Measurements from ENCODE around the gene KCNT2.
"Not testable (repeated sequence)": the region's sequence is repeated elsewhere in the genome, so short reads cannot be mapped to it uniquely, and the experiment has no call there.

KCNT2 gene

DNA sequence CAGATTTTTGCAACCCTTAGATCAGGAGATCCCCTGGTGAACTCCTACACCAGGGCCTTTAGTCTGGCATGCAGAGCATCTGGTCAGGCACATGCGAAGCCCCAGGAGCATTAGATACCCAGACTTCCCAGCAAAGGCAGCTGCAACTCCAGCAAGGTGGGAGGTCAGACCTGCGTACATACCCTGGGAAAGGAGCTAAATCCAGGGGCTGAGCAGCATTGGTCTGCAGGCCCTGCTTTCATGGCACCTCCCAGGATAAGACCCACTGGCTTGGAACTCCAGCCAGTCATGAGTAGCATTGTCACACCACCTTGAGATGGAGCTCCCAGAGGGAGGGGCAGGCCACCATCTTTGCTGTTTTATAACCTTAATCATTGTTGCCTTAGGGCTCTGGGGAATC lies 92.3 kb downstream of the KCNT2 start:
- no peak for DNase-seq (ENCODE audit: low spot score)

DNA sequence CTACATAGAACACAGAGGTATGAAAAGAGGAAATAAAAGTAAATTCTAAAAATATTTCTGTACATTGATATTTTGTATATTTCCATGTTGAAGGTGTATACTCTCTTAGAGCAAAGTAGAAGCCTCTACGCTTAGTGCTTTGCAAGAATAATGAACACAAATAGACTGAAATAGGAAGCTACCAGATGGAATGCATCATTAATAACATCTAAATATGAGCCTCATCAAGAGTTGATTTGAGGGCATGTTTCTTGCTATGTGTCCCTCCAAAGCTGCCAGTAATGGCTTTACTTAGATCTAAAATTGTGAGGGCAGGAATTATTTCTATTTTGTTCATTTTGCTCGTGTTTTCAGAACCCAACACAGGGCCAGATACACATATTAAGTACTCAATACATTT lies 94.4 kb downstream of the KCNT2 start:
- DNase-seq (ENCODE audit: low spot score): no peak

DNA sequence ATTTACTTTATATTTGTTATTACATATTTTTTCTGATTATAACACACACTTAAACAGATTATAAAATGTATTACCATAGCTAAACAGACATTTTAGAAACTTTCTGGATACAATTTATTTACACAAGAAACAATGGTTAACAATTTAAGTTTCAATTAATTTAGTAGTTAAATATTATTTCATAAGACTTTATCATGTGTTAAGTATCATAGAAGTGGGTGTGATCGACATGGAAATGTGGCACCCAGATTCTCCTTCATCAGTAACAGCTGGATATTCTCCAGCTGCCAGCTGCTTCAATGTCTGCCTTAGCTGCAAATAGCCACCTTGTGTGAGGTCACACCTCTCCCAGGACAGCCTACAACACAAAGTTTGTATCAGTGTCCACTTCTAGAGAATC lies 97.8 kb downstream of the KCNT2 start:
- no peak for DNase-seq (ENCODE audit: low spot score)

DNA sequence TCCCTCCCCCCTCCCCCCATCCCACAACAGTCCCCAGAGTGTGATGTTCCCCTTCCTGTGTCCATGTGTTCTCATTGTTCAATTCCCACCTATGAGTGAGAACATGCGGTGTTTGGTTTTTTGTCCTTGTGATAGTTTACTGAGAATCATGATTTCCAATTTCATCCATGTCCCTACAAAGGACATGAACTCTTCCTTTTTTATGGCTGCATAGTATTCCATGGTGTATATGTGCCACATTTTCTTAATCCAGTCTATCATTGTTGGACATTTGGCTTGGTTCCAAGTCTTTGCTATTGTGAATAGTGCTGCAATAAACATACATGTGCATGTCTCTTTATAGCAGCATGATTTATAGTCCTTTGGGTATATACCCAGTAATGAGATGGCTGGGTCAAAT lies 104.0 kb downstream of the KCNT2 start:
- DNase-seq (ENCODE audit: low spot score): not testable (repeated sequence)

DNA sequence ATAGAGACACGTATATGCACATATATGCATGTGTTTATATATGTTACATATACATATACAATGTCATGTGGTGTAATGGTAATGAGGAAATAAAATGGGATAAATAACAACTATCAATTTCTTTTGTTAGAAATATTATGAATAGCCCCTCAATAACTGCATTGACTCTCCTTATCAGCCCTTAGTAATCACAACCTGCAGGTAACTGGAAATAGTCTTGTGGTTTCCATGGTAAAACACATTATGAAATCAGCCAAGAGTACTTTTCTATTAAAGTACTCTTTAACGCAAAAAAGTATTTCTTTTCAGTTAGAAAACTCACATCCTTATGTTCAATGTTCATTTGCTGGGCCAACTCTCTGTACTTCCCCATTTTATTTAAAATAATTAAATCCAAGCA lies 105.8 kb downstream of the KCNT2 start:
- DNase-seq (ENCODE audit: low spot score): no peak

DNA sequence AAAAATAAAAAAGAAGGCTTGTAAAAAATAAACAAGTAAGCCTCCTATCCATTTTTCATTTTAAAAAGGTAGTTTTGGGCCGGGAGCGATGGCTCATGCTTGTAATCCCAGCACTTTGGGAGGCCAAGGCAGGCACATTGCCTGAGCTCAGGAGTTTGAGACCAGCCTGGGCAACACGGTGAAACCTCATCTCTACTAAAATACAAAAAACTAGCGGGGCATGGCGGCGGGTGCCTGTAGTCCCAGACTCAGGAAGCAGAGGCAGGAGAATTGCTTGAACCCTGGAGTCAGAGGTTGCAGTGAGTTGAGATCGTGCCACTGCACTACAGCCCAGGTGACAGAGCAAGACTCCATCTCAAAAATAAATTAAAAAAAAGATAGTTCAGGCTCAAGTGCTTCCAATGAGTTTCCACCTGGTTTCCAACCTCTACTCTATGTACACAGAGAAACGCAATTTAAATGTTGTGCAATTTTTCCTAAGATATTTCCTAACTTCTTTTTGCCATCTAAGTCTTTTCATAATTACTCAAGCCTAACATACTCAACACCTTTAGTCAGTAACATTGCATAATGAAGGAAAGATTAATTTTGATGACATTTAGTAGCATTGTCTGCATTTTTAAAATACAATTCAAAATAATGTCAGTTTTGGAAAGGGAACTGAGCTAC lies 106.3 kb downstream of the KCNT2 start:
- no peak for DNase-seq (ENCODE audit: low spot score)

DNA sequence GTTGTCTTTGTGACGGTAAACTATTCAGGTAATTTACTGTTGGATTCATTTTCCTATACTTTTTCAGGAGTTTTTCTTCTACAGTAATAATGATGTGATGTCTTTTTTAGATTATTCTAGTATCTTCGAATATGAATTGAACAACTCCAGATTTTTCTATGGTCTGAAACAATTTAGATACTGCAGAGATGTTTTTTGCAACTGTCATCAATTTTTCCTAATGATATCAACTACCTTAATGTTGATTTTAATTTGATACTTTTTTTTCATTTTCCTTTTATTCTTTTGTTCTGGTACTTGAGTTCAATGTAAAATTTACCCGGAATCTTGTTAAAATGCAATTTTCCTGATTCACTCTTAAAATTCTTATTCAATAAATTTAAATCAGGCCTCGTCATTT lies 110.4 kb downstream of the KCNT2 start:
- no peak for DNase-seq (ENCODE audit: low spot score)

DNA sequence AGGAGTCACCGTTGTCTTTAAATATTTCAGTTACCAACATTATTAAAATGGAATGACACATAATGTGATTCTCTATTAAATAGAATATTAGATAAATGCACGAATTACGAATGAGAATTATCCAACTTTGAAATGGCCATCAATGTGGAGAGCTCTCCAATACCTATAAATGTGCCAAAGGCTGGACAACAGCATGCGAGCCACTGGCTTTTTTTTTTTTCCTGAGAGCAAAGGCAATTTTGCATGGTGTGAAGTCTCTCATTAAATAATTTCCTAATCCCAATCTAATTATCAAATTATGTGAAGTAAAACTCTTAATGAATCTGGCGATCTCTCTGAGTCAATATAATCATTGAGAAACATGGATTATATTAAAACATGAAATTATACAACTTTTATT lies 113.5 kb downstream of the KCNT2 start:
- no peak for DNase-seq (ENCODE audit: low spot score)

DNA sequence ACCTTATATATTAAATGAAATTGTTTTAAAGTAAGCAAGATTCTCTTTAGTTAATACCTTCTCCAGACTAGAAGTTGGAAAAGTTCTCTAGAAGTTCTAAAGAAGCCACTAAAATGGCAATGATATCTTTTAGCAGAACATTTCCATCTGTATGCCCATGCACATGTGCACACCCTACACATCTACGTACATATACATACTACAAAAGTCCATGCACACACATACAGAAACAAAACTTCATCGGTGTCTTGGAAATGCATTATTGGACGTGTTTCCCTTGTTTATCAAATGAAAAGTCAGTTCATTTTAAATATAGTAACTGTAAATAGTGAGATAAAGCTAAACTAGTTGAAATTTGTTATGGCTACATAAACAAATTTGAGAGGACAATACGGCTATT lies 114.4 kb downstream of the KCNT2 start:
- DNase-seq (ENCODE audit: low spot score): no peak

DNA sequence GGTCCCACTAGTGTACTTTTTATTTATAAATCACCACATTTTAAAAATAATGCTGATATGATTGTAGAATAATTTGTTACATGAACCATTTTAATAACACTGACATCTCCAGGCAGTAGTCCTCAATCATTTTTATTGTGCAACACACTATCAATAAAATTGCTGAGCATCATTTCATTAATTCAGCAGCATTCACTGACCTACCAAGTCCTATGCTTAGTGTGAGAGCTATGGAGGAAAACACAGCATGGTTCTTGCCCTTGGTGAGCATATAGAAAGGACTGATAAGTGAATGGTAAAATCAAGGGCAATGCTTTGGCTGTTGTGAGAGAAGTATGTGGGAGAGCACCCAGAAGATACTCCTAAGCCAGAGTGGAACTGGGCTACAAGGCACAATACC lies 119.7 kb downstream of the KCNT2 start:
- DNase-seq (ENCODE audit: low spot score): no peak

DNA sequence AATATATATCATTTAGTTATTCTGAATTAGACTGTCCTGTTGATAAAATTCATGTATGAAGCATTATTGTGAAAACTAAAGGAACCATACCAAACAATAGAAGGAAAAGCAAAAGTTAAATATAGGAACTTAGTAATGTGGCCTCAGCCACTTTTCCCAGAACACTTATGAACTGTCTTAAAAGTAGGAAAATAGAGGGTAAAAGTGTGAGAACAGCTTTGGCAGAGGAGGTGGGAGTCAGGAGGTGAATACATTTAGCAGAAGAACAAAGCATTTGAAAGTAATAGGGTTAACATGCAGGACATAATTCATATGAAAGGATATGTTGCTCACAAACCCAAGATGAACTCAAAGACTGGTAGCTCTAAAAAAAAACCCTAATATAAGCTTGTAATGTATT lies 121.9 kb downstream of the KCNT2 start:
- DNase-seq (ENCODE audit: low spot score): no peak

DNA sequence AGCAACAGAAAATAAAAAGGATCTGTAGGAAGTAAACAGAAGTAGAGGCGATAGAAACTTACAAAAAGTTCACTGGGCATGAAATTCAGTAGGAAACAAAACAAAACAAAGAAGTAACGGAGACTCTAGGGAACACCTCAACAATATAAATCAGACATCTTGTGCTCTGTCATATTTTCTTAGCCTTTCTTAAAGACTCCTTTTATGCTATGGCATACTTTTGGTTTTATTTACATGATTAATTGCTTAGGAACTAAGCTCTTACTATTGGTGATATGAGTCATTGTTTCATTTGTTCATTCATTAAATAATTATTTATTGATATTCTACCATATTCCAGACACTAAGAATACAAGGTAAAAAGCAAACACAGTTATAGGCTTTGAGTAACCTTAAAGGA lies 126.6 kb downstream of the KCNT2 start:
- no peak for DNase-seq (ENCODE audit: low spot score)

DNA sequence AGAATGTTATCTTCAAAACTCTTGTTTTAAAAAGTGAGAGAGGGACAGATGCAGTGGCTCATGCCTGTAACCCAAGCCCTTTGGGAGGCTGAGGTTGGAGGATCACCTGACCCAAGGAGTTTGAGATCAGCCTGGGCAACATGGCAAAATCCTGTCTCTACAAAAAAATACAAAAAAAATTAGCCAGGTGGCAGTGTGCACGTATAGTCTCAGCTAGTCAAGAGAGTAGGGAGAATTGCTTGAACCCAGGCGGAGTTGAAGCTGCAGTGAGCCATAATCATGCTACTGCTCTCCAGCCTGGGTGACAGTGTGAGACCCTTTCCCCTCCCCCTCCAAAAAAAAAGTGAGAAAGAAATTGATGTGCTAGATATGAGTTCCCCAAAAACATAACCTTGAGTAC lies 131.0 kb downstream of the KCNT2 start:
- no peak for DNase-seq (ENCODE audit: low spot score)

DNA sequence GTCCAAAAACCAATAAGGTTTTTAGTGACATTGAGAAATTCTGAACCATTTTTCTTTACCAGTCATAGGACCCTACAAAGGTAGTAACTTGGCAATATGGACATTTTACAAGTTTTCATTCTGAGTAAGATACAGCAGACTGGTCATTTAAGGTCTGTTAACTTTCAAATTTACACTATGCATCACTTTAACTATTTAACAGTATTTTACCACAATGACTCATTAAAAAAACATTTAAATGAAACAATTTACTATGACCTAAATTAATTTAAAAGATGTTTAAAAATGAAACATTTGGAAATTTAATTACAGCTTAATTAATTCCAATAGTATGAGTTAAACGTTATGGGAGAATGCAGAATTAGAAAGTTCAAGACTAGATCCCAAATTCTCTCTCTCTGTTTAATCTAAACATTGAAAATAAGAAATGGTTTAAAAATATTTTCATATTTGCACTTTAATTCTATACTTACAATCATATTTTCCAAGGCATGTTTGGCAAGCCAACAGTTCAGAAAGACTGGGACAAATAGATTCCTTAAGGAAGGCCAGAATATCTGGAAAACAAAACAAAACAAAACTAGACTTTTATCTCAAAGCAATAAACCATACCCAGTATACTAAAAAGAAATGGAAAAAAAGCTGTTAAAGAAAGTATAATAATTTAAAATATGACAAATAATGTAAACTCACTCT lies 140.9 kb downstream of the KCNT2 start:
- no peak for DNase-seq (ENCODE audit: low spot score)

DNA sequence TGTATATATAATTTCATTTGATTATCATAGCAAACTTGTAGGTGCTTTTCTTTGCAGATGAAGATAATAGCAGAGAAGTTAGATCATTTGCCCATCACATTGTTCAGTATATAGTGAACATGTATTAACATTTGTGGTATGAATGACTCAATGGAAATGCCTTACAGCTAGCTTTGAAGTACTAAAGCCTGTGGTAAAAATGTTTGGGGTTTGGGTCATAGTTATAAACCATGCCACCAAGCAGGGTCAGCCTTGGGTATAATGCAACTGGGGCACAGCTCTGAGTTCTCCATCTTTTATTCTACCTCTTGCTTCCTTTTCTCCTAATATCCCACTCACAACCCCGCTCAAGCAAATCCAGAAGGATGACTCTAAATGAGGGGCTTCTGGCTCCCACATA lies 141.6 kb downstream of the KCNT2 start:
- DNase-seq (ENCODE audit: low spot score): peak; percentile 87

DNA sequence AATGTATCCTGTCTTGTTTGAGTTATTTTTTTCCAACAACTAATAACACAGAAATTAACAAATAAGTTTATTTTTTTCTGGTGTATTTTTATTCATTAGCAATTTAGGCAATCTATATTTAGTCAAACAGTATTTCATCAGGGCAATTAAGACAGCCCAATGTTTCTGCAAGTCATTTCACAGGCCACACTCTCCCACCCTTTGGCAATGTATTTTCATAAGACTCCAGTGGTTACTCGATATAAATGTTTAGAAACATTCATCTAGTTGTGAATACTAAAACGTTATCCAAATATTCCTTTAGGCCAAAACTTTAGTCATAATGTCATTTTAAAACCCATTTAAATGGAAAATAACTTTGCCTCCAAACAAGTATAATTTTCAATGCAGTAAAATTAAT lies 142.1 kb downstream of the KCNT2 start:
- no peak for DNase-seq (ENCODE audit: low spot score)

DNA sequence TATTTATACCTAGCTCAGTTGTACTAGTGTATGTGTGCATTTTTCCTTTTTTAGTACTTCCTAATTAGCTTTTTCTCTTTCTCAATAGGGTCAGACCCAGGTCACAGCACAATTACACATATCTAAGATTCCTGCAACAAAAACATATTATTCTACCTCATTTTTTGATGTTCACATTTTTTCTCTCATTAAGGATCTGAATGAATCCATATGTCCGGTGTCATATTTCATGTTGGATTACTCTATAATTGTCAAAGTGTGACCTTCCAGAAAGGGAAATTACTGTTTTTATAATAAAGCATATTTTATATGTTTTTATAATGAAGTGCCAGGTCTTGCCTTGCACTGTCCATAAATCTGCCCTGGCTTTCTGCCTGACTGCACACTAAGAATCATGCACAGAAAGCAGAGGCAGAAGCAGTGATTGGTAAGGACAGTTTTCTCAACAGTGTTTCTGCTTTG lies 143.7 kb downstream of the KCNT2 start:
- no peak for DNase-seq (ENCODE audit: low spot score)

DNA sequence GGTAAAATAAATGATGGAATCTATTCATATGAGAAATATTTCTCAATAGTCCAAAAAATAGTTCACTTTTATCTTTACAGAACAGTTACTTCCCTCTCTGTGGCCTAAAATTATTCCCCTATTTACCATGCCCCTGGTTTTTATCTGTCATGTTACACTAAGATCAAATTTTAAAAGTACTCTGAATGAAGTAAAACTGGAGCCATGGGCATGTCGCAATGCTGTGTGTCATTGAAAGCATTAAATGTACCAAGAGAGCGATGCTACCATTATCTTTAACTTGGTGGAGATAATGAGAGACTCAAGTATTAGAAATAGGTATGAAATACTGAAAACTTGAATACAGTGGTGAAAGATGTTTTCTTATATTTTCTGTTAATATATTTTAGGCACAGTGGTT lies 146.2 kb downstream of the KCNT2 start:
- no peak for DNase-seq (ENCODE audit: low spot score)

DNA sequence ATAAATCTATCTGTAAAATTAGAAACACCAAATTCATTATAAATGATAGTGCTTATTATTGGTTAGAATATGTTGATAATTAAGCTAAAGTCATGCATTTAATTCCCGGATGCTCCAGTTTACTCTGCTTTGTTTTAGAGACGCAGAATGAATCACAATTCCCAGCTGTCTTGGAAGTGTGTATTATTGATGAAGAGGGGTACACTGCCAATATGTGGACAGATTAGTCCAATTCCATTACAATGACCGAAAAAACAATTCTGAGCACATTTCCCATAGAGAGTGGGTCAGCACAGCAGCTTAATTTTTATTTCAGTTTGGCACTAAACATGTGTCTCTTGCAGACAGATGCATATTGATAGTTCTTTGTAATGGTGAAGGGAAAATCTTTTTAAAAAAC lies 146.7 kb downstream of the KCNT2 start:
- no peak for DNase-seq (ENCODE audit: low spot score)

DNA sequence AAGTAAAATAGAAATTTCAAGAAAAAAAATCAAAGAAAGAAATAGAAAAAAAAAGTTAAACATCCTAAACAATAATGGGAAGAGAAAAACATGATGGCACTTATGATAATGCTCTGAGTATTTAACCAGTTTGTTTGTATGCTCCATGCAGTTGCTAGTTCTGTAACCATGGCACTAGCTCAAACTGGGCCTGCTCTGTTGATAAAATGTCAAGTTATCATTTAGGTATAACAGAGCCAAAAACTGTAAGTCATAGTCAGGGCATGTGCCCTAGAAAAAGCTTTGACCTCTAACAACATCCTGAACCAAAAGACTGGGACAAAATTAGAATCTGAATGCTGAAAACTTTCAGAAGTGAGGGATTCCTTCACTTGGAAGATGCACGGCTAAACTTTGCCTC lies 148.9 kb downstream of the KCNT2 start:
- DNase-seq (ENCODE audit: low spot score): no peak

DNA sequence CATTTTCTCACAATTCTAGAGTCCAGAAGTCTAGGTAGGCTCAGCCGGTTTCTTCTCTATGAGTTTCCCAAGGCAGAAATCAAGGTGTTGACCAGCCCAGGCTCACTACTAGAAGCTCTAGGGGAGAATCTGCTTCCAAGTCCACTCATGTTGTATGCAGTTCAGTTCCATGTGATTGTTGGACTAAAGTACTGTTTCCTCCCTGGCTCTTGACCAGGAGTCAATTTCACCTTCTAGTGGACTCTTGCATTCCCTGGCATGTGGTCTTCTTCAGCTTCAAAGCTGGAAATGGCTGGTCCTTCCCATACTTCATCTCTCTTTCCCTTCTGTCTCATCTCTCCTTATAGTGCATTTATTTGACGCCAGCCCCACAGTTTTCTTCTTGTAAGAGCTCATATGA lies 153.4 kb downstream of the KCNT2 start:
- no peak for DNase-seq (ENCODE audit: low spot score)

DNA sequence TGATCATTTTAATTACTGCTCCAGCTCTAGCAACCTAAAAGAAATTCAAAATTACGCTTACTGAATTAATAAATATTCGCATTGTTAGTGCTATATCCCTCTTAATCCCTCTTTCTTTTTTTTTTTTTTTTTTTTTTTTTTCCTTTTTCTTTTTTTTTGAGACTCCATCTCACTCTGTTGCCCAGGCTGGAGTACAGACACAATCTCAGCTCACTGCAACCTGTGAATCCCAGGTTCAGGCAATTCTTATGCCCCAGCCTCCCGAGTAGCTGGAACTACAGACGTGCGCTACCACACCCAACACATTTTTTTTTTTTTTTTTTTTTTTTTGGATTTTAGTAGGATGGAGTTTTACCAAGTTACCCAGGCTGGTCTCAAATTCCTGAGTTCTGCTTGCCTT lies 157.1 kb downstream of the KCNT2 start:
- DNase-seq (ENCODE audit: low spot score): no peak

DNA sequence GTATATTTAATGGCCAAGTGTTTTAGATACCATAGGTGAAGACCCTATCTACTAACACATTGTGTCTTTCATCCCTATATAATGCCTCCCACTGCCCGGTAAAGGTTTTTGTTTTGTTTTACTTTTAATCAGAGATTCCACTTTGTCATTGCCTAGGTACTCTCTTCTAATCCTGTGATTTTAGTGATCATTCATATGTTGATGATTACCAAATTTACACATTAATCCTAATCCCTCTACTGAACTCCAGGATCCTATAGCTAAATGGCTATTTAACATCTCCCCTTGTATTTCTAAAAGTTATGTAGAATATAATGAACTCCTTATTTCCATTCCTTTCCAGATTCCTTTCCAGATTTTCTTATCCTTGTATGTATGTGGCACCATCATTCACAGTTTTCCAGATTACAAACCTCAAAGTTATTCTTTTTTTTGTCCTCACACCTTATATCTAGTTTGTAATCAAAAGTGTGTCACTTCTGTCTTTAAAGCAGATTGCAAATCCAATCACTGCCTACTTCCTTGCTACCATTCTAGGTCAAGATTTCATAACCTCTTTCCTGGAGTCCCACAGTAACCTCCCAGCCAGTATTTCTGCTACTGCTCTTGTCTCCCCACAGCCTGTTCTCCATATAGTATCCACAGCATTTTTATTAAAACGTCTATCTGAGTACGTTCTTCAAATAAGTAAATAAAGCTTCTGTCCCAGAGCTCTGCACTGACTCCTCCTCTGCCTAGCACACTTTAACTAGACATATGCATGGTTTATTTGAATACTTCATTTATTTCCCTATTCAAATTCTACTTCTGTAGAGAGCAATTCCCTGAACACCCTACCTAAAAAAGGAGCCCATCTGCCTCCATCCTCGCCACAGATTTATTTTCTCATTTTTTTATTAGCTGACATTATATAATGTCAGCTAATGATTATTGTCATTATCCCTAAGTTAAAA lies 157.8 kb downstream of the KCNT2 start:
- DNase-seq (ENCODE audit: low spot score): no peak
